HFFc6 (cell line): ENCODE data around the gene DHRS1. TPM values are rescaled to one million over a fixed set of nuclear protein-coding genes. Genes with fewer than 3 reads are reported as not detected.

Experiments used
- DNase-seq: peaks from one replicate; pipeline ENCODE4 v3.0.0-alpha.2; 2018
- H3K27ac Mint-ChIP-seq: 2 replicates; pipeline ENCODE4 v1.8.0; 2020; ENCODE audit warnings: mild to moderate bottlenecking, mixed read lengths
- H3K27me3 Mint-ChIP-seq: 2 replicates; pipeline ENCODE4 v1.8.0; 2021; ENCODE audit warnings: mild to moderate bottlenecking, moderate library complexity, mixed read lengths; ENCODE audit not compliant: insufficient read depth
- H3K36me3 Mint-ChIP-seq: 2 replicates; pipeline ENCODE4 v1.8.0; 2021; ENCODE audit warnings: low read depth, mixed read lengths
- H3K4me1 Mint-ChIP-seq: 2 replicates; pipeline ENCODE4 v1.8.0; 2020; ENCODE audit warnings: low read depth, mixed read lengths
- H3K4me3 Mint-ChIP-seq: 2 replicates; pipeline ENCODE4 v1.8.0; 2020; ENCODE audit warnings: mild to moderate bottlenecking, moderate library complexity, mixed read lengths
- H3K9me3 Mint-ChIP-seq: 2 replicates; pipeline ENCODE4 v1.8.0; 2020; ENCODE audit warnings: mild to moderate bottlenecking, mixed read lengths
- CTCF ChIP-seq: fragments of 200-600 bp; sonication (generic); IDR thresholded peaks from 2 replicates; pipeline ENCODE4 v1.5.0; 2021; ENCODE audit warnings: antibody characterized with exemption, mild to moderate bottlenecking
- total RNA-seq, 6 experiments: library from RNA; stranded (reverse); fragmentation: NEBNext Ultra II Directional; extraction: Animal tissue kit (Norgen Biotek cat#: 25700); gene quantifications; 2 replicates in 1 of 6; 3 replicates in 5 of 6; pipeline ENCODE4 v1.2.3, GENCODE V29; 2021

DHRS1 gene
- total RNA-seq, 6 experiments from 2014 or later, result 32.9 to 42.2 (median 39.1) TPM

- Mint-ChIP-seq H3K9me3 (no peaks in the 10 kb centered on the region), H3K4me3 (no peak within 1 kb of the TSS), H3K4me1 (peaks cover 23% of the 10 kb centered on the region), H3K27me3 (peaks cover 3% of the 10 kb centered on the region; the same call in 1 of the 2 replicates), H3K27ac (no peak within 1 kb of the TSS; the same call in 1 of the 2 replicates), H3K36me3 (peaks cover 29% of the 10 kb centered on the region)
- TF ChIP-seq CTCF, result peak; percentile 95
- DNase-seq, result peak; percentile 47
These were observed 8.2 kb upstream of the DHRS1 start, which contains the start of gene CIDEB for GRCh38 chr14:24307575-24308341. Gene CIDEB, minus strand, starts transcription at chr14:24307977. Its CDS starts 119 bp downstream, at chr14:24307858.

GRCh38 chr14:24307156-24307574 is 7.6 kb upstream of the DHRS1 start:
- peaks cover 29% of the 10 kb centered on the region for H3K36me3 Mint-ChIP-seq

GRCh38 chr14:24304019-24304387 is 4.4 kb upstream of the DHRS1 start:
- H3K9me3 Mint-ChIP-seq, result no peaks in the 10 kb centered on the region
- TF ChIP-seq CTCF, result no peak
- H3K36me3 Mint-ChIP-seq, result peaks cover 38% of the 10 kb centered on the region
- H3K27ac Mint-ChIP-seq, result no peak overlapping the region
- DNase-seq, result no peak
- H3K27me3 Mint-ChIP-seq, result peaks cover 1% of the 10 kb centered on the region; the same call in 1 of the 2 replicates
- H3K4me3 Mint-ChIP-seq, result no peak overlapping the region
- H3K4me1 Mint-ChIP-seq, result peaks cover 27% of the 10 kb centered on the region

More at GRCh38 chr14:24307156-24307574, 7.6 kb upstream of the DHRS1 start:
- Mint-ChIP-seq H3K4me1 (peaks cover 23% of the 10 kb centered on the region), H3K27ac (no peak overlapping the region; the same call in 1 of the 2 replicates), H3K9me3 (no peaks in the 10 kb centered on the region), H3K4me3 (no peak overlapping the region), H3K27me3 (peaks cover 3% of the 10 kb centered on the region; the same call in 1 of the 2 replicates)
- DNase-seq, result no peak
- TF ChIP-seq CTCF, result no peak

GRCh38 chr14:24300326-24300980 is 873 bp upstream of the DHRS1 start:
- Mint-ChIP-seq H3K27me3 (no peaks in the 10 kb centered on the region), H3K27ac (peak overlapping the region; percentile 98), H3K9me3 (no peaks in the 10 kb centered on the region), H3K4me3 (peak overlapping the region; percentile 97), H3K4me1 (peaks cover 50% of the 10 kb centered on the region), H3K36me3 (peaks cover 40% of the 10 kb centered on the region)
- DNase-seq, result no peak
- TF ChIP-seq CTCF, result no peak

- TF ChIP-seq CTCF, result 0 out of 2 replicates have a peak, but pooled peaks have one; percentile 19
- peak overlapping the region; percentile 97 for H3K4me3 Mint-ChIP-seq
- H3K27ac Mint-ChIP-seq, result peak overlapping the region; percentile 98
- H3K9me3 Mint-ChIP-seq, result no peaks in the 10 kb centered on the region
- DNase-seq, result peak; percentile 96
- H3K4me1 Mint-ChIP-seq, result peaks cover 50% of the 10 kb centered on the region
- no peaks in the 10 kb centered on the region for H3K27me3 Mint-ChIP-seq
- H3K36me3 Mint-ChIP-seq, result peaks cover 26% of the 10 kb centered on the region
These were observed 707 bp downstream of the DHRS1 start for GRCh38 chr14:24298892-24299254.
